ENCODE results near the gene TFCP2.

The TFCP2 gene

GRCh38 chr12:51132693-51133092 is 40.2 kb downstream of the TFCP2 start:
- no peak for TF ChIP-seq POLR2AphosphoS5 (IDR thresholded peaks at IDR 0.05; ENCODE audit: low read depth, low read length)
- TF ChIP-seq TAF1 (IDR thresholded peaks at IDR 0.05; ENCODE audit: low read depth, low read length): no peak
- TF ChIP-seq POLR2A (IDR thresholded peaks at IDR 0.05; ENCODE audit: low read depth, low read length): no peak
- no peak for TF ChIP-seq SPI1 (IDR thresholded peaks at IDR 0.05; ENCODE audit: low read depth, low read length)
- TF ChIP-seq PAX5 (IDR thresholded peaks at IDR 0.05; ENCODE audit: insufficient read depth, low read length, severe bottlenecking): no peak
- TF ChIP-seq POU2F2 (IDR thresholded peaks at IDR 0.05; ENCODE audit: low read depth, low read length): no peak
- FAIRE-seq: no peak
- DNase-seq (ENCODE audit: insufficient read length, low spot score): no peak

GRCh38 chr12:51131745-51132521 is 41.0 kb downstream of the TFCP2 start:
- FAIRE-seq: no peak
- TF ChIP-seq POU2F2 (IDR thresholded peaks at IDR 0.05; ENCODE audit: low read depth, low read length) (no peak), TAF1 (IDR thresholded peaks at IDR 0.05; ENCODE audit: low read depth, low read length) (no peak), PAX5 (IDR thresholded peaks at IDR 0.05; ENCODE audit: insufficient read depth, low read length, severe bottlenecking) (no peak), POLR2A (IDR thresholded peaks at IDR 0.05; ENCODE audit: low read depth, low read length) (no peak), POLR2AphosphoS5 (IDR thresholded peaks at IDR 0.05; ENCODE audit: low read depth, low read length) (no peak), SPI1 (IDR thresholded peaks at IDR 0.05; ENCODE audit: low read depth, low read length) (no peak)

GRCh38 chr12:51128919-51129318 is 44.0 kb downstream of the TFCP2 start:
- TF ChIP-seq TAF1 (IDR thresholded peaks at IDR 0.05; ENCODE audit: low read depth, low read length) (no peak), PAX5 (IDR thresholded peaks at IDR 0.05; ENCODE audit: insufficient read depth, low read length, severe bottlenecking) (no peak), POU2F2 (IDR thresholded peaks at IDR 0.05; ENCODE audit: low read depth, low read length) (no peak), POLR2A (IDR thresholded peaks at IDR 0.05; ENCODE audit: low read depth, low read length) (no peak), POLR2AphosphoS5 (IDR thresholded peaks at IDR 0.05; ENCODE audit: low read depth, low read length) (no peak), SPI1 (IDR thresholded peaks at IDR 0.05; ENCODE audit: low read depth, low read length) (no peak)
- FAIRE-seq: no peak

More at GRCh38 chr12:51131745-51132521, 41.0 kb downstream of the TFCP2 start:
- DNase-seq (ENCODE audit: insufficient read length, low spot score): no peak

GRCh38 chr12:51127050-51127729 is 45.7 kb downstream of the TFCP2 start:
- no peak for FAIRE-seq
- no peak for DNase-seq (ENCODE audit: insufficient read length, low spot score)
- TF ChIP-seq SPI1 (IDR thresholded peaks at IDR 0.05; ENCODE audit: low read depth, low read length) (no peak), TAF1 (IDR thresholded peaks at IDR 0.05; ENCODE audit: low read depth, low read length) (no peak), POLR2A (IDR thresholded peaks at IDR 0.05; ENCODE audit: low read depth, low read length) (no peak), POLR2AphosphoS5 (IDR thresholded peaks at IDR 0.05; ENCODE audit: low read depth, low read length) (no peak), POU2F2 (IDR thresholded peaks at IDR 0.05; ENCODE audit: low read depth, low read length) (no peak), PAX5 (IDR thresholded peaks at IDR 0.05; ENCODE audit: insufficient read depth, low read length, severe bottlenecking) (no peak)

More at GRCh38 chr12:51128919-51129318, 44.0 kb downstream of the TFCP2 start:
- no peak for DNase-seq (ENCODE audit: insufficient read length, low spot score)

- no peak for TF ChIP-seq POLR2A (IDR thresholded peaks at IDR 0.05; ENCODE audit: low read depth, low read length)
- no peak for TF ChIP-seq TAF1 (IDR thresholded peaks at IDR 0.05; ENCODE audit: low read depth, low read length)
- TF ChIP-seq POLR2AphosphoS5 (IDR thresholded peaks at IDR 0.05; ENCODE audit: low read depth, low read length): no peak
- FAIRE-seq (no peak), DNase-seq (ENCODE audit: insufficient read length, low spot score) (no peak)
Measured at GRCh38 chr12:51126297-51126696, 46.6 kb downstream of the TFCP2 start.

- DNase-seq (ENCODE audit: insufficient read length, low spot score) (no peak), FAIRE-seq (no peak)
- TF ChIP-seq TAF1 (IDR thresholded peaks at IDR 0.05; ENCODE audit: low read depth, low read length): no peak
Measured at GRCh38 chr12:51124504-51124903, 48.4 kb downstream of the TFCP2 start.

GRCh38 chr12:51122844-51123243 is 50.1 kb downstream of the TFCP2 start:
- no peak for TF ChIP-seq POLR2AphosphoS5 (IDR thresholded peaks at IDR 0.05; ENCODE audit: low read depth, low read length)
- TF ChIP-seq PAX5 (IDR thresholded peaks at IDR 0.05; ENCODE audit: insufficient read depth, low read length, severe bottlenecking): no peak
- no peak for TF ChIP-seq POU2F2 (IDR thresholded peaks at IDR 0.05; ENCODE audit: low read depth, low read length)
- no peak for TF ChIP-seq POLR2A (IDR thresholded peaks at IDR 0.05; ENCODE audit: low read depth, low read length)
- TF ChIP-seq TAF1 (IDR thresholded peaks at IDR 0.05; ENCODE audit: low read depth, low read length): no peak
- TF ChIP-seq SPI1 (IDR thresholded peaks at IDR 0.05; ENCODE audit: low read depth, low read length): no peak
- DNase-seq (ENCODE audit: insufficient read length, low spot score): no peak
- no peak for FAIRE-seq

- TF ChIP-seq PAX5 (IDR thresholded peaks at IDR 0.05; ENCODE audit: insufficient read depth, low read length, severe bottlenecking) (no peak), SPI1 (IDR thresholded peaks at IDR 0.05; ENCODE audit: low read depth, low read length) (no peak), TAF1 (IDR thresholded peaks at IDR 0.05; ENCODE audit: low read depth, low read length) (no peak), POLR2A (IDR thresholded peaks at IDR 0.05; ENCODE audit: low read depth, low read length) (no peak), POLR2AphosphoS5 (IDR thresholded peaks at IDR 0.05; ENCODE audit: low read depth, low read length) (no peak), POU2F2 (IDR thresholded peaks at IDR 0.05; ENCODE audit: low read depth, low read length) (no peak)
- FAIRE-seq (no peak), DNase-seq (ENCODE audit: insufficient read length, low spot score) (no peak)
Measured at GRCh38 chr12:51118706-51119105, 54.2 kb downstream of the TFCP2 start.

- FAIRE-seq (no peak), DNase-seq (ENCODE audit: insufficient read length, low spot score) (no peak)
- TF ChIP-seq POLR2AphosphoS5 (IDR thresholded peaks at IDR 0.05; ENCODE audit: low read depth, low read length): no peak
- TF ChIP-seq POLR2A (IDR thresholded peaks at IDR 0.05; ENCODE audit: low read depth, low read length): no peak
- no peak for TF ChIP-seq PAX5 (IDR thresholded peaks at IDR 0.05; ENCODE audit: insufficient read depth, low read length, severe bottlenecking)
- no peak for TF ChIP-seq POU2F2 (IDR thresholded peaks at IDR 0.05; ENCODE audit: low read depth, low read length)
- no peak for TF ChIP-seq TAF1 (IDR thresholded peaks at IDR 0.05; ENCODE audit: low read depth, low read length)
- TF ChIP-seq SPI1 (IDR thresholded peaks at IDR 0.05; ENCODE audit: low read depth, low read length): no peak
Measured at GRCh38 chr12:51115533-51115932, 57.4 kb downstream of the TFCP2 start.
